K562 (cell line): Measurements from ENCODE around the gene MARVELD1. TPM values are rescaled to one million over a fixed set of nuclear protein-coding genes. Genes with fewer than 3 reads are reported as not detected.

ENCODE experiments used
- CBFA2T3 ChIP-seq: fragments of 450-650 bp; IDR thresholded peaks from 2 replicates; pipeline ENCODE4 v1.6.1; 2017
- DPF2 ChIP-seq: fragments of 450-650 bp; IDR thresholded peaks from 2 replicates; pipeline ENCODE4 v1.6.1; 2016
- GTF2E2 ChIP-seq: fragments of 200-800 bp; sonication (Bioruptor generic); IDR thresholded peaks from 2 replicates; pipeline ENCODE4 v1.6.1; 2016; ENCODE audit warnings: missing genetic modification characterization, missing compliant biosample characterization
- HMG20A ChIP-seq: fragments of 450-650 bp; formaldehyde crosslinking; conservative IDR thresholded peaks from 2 replicates; pipeline ENCODE4 v1.4.0; 2020; ENCODE audit warnings: mild to moderate bottlenecking, mixed read lengths
- HNRNPL ChIP-seq: fragments of 200-400 bp; formaldehyde crosslinking; IDR thresholded peaks from 2 replicates; pipeline ENCODE4 v1.6.1; 2017; ENCODE audit warnings: low read depth, mild to moderate bottlenecking, low read length
- JUN ChIP-seq, 2 experiments: sonication (generic) in 1 of 2; formaldehyde crosslinking in 1 of 2; IDR thresholded peaks; 2 replicates each; pipeline versions ENCODE4 v1.6.1 to v1.8.0; 2012 to 2022; ENCODE audit warnings: borderline replicate concordance in 2 of 2, mild to moderate bottlenecking in 2 of 2, improper control_type of control experiment in 1 of 2, low read depth in 1 of 2, low read length in 1 of 2, missing genetic modification reagents in 1 of 2
- JUNB ChIP-seq: fragments of 450-650 bp; formaldehyde crosslinking; conservative IDR thresholded peaks from 2 replicates; pipeline ENCODE4 v1.4.0; 2020; ENCODE audit warnings: mild to moderate bottlenecking
- KLF13 ChIP-seq: fragments of 450-650 bp; IDR thresholded peaks from 2 replicates; pipeline ENCODE4 v1.6.1; 2016; ENCODE audit warnings: missing genetic modification characterization, low read depth, mild to moderate bottlenecking, missing compliant biosample characterization, moderate library complexity, borderline replicate concordance
- KLF6 ChIP-seq: fragments of 250-450 bp; sonication (Bioruptor Pico); IDR thresholded peaks from 2 replicates; pipeline ENCODE4 v1.4.0; 2020; ENCODE audit warnings: mild to moderate bottlenecking, moderate library complexity, borderline replicate concordance
- NCOA4 ChIP-seq: fragments of 450-650 bp; IDR thresholded peaks from 2 replicates; pipeline ENCODE4 v1.6.1; 2018; ENCODE audit warnings: mild to moderate bottlenecking; ENCODE audit not compliant: partially characterized antibody
- RBM14 ChIP-seq: fragments of 200-400 bp; formaldehyde crosslinking; IDR thresholded peaks from 2 replicates; pipeline ENCODE4 v1.6.1; 2018; ENCODE audit warnings: low read depth, mild to moderate bottlenecking, low read length, moderate library complexity, borderline replicate concordance; ENCODE audit not compliant: insufficient read depth
- SMARCB1 ChIP-seq: IDR thresholded peaks from 2 replicates; pipeline ENCODE4 v1.6.1; 2011; ENCODE audit warnings: improper control_type of control experiment, low read depth; ENCODE audit not compliant: insufficient read length
- SNIP1 ChIP-seq: fragments of 450-650 bp; IDR thresholded peaks from 2 replicates; pipeline ENCODE4 v1.7.1; 2017; ENCODE audit warnings: low read depth, mild to moderate bottlenecking
- SP1 ChIP-seq: sonication (generic); formaldehyde crosslinking; IDR thresholded peaks from 2 replicates; pipeline ENCODE4 v1.8.1; 2022; ENCODE audit warnings: mild to moderate bottlenecking, missing genetic modification reagents
- ZFP1 ChIP-seq: fragments of 450-650 bp; formaldehyde crosslinking; IDR thresholded peaks from 2 replicates; pipeline ENCODE4 v1.4.0; 2020; ENCODE audit warnings: mild to moderate bottlenecking, mixed read lengths
- ZNF408 ChIP-seq: fragments of 250-450 bp; sonication (Bioruptor Pico); IDR thresholded peaks from 2 replicates; pipeline ENCODE4 v1.4.0; 2020; ENCODE audit warnings: low read depth, mild to moderate bottlenecking, moderate library complexity
- ZNF431 ChIP-seq: sonication (generic); formaldehyde crosslinking; IDR thresholded peaks from 2 replicates; pipeline ENCODE4 v1.8.0; 2022; ENCODE audit warnings: mild to moderate bottlenecking, missing genetic modification reagents
- polyA plus RNA-seq, 8 experiments: library from polyadenylated mRNA; depleted of rRNA in 4 of 8; stranded (reverse) in 5 of 8; unstranded in 3 of 8; fragments of >200 nt; fragmentation: Nextera tagmentation in 2 of 8; fragmentation: Illumina TruSeq in 1 of 8; extraction: Ambion mirVana in 2 of 8; extraction: Trizol in 1 of 8; gene quantifications; 2 replicates each; pipeline versions ENCODE4 v1.2.1 to v1.2.3, GENCODE V29; 2011 to 2014; ENCODE audit warnings: inconsistent platforms in 1 of 8, missing spikeins in 1 of 8
- total RNA-seq, 7 experiments: library from RNA; depleted of rRNA in 6 of 7; stranded (reverse); fragments of >200 nt in 6 of 7; fragmentation: Illumina TruSeq in 2 of 7; extraction: Trizol in 2 of 7; gene quantifications; 2 replicates each; pipeline versions ENCODE4 v1.2.1 to v1.2.3, GENCODE V29; 2011 to 2021; ENCODE audit warnings: low replicate concordance in 1 of 7
- TF ChIP-seq, protein P1 (sequence below): fragments of 450-650 bp; conservative IDR thresholded peaks from 2 replicates; pipeline ENCODE4 v1.6.1; 2016; ENCODE audit warnings: missing genetic modification characterization, low read depth, mild to moderate bottlenecking, missing compliant biosample characterization, moderate library complexity
- TF ChIP-seq, protein P2 (sequence below): fragments of 150-350 bp; IDR thresholded peaks from 2 replicates; pipeline ENCODE4 v1.6.1; 2014; ENCODE audit warnings: low read depth, mild to moderate bottlenecking, low read length, borderline replicate concordance
- TF ChIP-seq, protein P3 (sequence below): fragments of 250-450 bp; sonication (Bioruptor Pico); IDR thresholded peaks from 2 replicates; pipeline ENCODE4 v1.5.1; 2021; ENCODE audit warnings: mild to moderate bottlenecking
- TF ChIP-seq, protein P4 (sequence below): fragments of 450-650 bp; formaldehyde crosslinking; IDR thresholded peaks from 2 replicates; pipeline ENCODE4 v1.4.0; 2022; ENCODE audit warnings: mild to moderate bottlenecking, moderate library complexity

Gene MARVELD1
- total and polyA plus RNA-seq, 9 of the 15 experiments (the other 6 are each of a cell fraction or from before 2014, with no cell fraction given): 2.7 to 12.5 (median 5.3) TPM

DNA sequence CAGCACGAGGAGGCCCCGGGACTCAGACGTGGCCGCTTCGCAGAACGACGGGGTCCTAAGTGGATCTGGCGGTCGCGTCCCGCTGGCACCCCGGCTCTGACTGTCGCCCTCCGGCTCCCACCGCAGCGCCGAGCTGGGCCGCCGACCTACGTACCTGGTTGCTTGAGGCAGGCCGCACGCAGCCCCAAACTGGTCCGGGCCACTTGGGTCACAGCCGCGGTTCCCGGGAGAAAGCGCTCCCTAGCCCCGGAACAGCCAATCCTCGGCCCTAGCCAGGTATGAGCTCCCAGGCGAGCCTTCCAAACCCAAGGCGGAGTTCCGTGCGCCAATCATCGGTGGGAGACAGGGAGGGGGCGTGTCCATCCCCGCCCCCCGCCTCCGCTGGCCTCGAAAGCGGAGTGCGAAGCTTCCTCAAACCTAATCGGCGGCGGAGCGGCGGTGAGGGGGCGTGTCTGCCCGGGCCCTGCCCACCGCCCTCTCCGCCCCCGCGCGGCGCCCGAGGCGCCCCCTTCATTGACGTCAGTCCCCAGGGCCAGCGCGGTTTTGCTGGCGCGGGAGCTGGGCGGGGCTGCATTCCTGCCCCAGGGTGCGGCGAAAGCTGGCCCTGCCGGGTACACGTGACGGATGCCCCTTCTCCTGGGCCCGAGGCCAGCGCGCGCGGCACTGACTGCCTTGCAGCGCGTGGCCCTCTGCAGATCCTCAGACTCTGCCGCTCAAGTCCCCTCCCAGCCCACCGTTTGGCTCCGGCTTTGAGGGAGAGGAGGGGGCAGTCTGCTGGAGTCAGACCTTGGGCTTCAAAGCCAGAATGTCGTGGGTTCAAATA, 26.4 kb upstream of the MARVELD1 start, which contains the start of gene AVPI1 (continued):
- TF ChIP-seq SP1 (CRISPR knock-in tag) (peak; percentile 94), SNIP1 (no peak), KLF6 (CRISPR knock-in tag) (peak; percentile 65; the same call in 1 of the 2 replicates), ZNF408 (CRISPR knock-in tag) (no peak), HNRNPL (peak; percentile 97), JUNB (CRISPR knock-in tag) (no peak), NCOA4 (no peak), ZNF431 (no peak), JUN (IDR thresholded peaks at IDR 0.05; ENCODE audit: borderline replicate concordance, low read depth, low read length) (0 out of 2 replicates have a peak, but pooled peaks have one; percentile 23), JUN (CRISPR knock-in tag; IDR thresholded peaks at IDR 0.05; ENCODE audit: borderline replicate concordance) (no peak), GTF2E2 (tag) (no peak), SMARCB1 (no peak), DPF2 (no peak; the same call in 1 of the 2 replicates), CBFA2T3 (peak; percentile 15; the same call in 1 of the 2 replicates), RBM14 (no peak), HMG20A (CRISPR knock-in tag) (no peak), KLF13 (peak; percentile 94), ZFP1 (CRISPR knock-in tag) (no peak)
- TF ChIP-seq, protein P1, sequence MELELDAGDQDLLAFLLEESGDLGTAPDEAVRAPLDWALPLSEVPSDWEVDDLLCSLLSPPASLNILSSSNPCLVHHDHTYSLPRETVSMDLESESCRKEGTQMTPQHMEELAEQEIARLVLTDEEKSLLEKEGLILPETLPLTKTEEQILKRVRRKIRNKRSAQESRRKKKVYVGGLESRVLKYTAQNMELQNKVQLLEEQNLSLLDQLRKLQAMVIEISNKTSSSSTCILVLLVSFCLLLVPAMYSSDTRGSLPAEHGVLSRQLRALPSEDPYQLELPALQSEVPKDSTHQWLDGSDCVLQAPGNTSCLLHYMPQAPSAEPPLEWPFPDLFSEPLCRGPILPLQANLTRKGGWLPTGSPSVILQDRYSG: no peak
- TF ChIP-seq, protein P2, sequence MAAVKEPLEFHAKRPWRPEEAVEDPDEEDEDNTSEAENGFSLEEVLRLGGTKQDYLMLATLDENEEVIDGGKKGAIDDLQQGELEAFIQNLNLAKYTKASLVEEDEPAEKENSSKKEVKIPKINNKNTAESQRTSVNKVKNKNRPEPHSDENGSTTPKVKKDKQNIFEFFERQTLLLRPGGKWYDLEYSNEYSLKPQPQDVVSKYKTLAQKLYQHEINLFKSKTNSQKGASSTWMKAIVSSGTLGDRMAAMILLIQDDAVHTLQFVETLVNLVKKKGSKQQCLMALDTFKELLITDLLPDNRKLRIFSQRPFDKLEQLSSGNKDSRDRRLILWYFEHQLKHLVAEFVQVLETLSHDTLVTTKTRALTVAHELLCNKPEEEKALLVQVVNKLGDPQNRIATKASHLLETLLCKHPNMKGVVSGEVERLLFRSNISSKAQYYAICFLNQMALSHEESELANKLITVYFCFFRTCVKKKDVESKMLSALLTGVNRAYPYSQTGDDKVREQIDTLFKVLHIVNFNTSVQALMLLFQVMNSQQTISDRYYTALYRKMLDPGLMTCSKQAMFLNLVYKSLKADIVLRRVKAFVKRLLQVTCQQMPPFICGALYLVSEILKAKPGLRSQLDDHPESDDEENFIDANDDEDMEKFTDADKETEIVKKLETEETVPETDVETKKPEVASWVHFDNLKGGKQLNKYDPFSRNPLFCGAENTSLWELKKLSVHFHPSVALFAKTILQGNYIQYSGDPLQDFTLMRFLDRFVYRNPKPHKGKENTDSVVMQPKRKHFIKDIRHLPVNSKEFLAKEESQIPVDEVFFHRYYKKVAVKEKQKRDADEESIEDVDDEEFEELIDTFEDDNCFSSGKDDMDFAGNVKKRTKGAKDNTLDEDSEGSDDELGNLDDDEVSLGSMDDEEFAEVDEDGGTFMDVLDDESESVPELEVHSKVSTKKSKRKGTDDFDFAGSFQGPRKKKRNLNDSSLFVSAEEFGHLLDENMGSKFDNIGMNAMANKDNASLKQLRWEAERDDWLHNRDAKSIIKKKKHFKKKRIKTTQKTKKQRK: no peak
- TF ChIP-seq, protein P3, sequence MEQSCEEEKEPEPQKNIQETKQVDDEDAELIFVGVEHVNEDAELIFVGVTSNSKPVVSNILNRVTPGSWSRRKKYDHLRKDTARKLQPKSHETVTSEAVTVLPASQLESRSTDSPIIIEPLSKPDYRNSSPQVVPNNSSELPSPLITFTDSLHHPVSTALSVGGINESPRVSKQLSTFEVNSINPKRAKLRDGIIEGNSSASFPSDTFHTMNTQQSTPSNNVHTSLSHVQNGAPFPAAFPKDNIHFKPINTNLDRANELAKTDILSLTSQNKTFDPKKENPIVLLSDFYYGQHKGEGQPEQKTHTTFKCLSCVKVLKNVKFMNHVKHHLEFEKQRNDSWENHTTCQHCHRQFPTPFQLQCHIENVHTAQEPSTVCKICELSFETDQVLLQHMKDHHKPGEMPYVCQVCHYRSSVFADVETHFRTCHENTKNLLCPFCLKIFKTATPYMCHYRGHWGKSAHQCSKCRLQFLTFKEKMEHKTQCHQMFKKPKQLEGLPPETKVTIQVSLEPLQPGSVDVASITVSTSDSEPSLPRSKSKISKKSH (CRISPR knock-in tag): no peak
- TF ChIP-seq, protein P4, sequence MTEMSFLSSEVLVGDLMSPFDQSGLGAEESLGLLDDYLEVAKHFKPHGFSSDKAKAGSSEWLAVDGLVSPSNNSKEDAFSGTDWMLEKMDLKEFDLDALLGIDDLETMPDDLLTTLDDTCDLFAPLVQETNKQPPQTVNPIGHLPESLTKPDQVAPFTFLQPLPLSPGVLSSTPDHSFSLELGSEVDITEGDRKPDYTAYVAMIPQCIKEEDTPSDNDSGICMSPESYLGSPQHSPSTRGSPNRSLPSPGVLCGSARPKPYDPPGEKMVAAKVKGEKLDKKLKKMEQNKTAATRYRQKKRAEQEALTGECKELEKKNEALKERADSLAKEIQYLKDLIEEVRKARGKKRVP: peak; percentile 49; the same call in 1 of the 2 replicates
